D721Med (cell line): ENCODE data around the gene ZNF701.
"Not testable (repeated sequence)": the region's sequence is repeated elsewhere in the genome, so short reads cannot be mapped to it uniquely, and the experiment has no call there.

ENCODE experiments used
- DNase-seq: peaks from one replicate; pipeline ENCODE4 v3.0.0; 2011; ENCODE audit warnings: low spot score; ENCODE audit not compliant: insufficient read length
- FAIRE-seq: peaks from 2 replicates; lab custom pipeline; 2011; peaks lifted over from hg19 to GRCh38; lab: Jason Lieb, UNC
- TF ChIP-seq, protein P1 (sequence below): IDR thresholded peaks from 2 replicates; pipeline ENCODE4 v1.5.1; 2012; ENCODE audit warnings: mild to moderate bottlenecking, control low read depth; ENCODE audit not compliant: insufficient read depth; ENCODE audit errors: missing control alignments

The ZNF701 gene

DNA sequence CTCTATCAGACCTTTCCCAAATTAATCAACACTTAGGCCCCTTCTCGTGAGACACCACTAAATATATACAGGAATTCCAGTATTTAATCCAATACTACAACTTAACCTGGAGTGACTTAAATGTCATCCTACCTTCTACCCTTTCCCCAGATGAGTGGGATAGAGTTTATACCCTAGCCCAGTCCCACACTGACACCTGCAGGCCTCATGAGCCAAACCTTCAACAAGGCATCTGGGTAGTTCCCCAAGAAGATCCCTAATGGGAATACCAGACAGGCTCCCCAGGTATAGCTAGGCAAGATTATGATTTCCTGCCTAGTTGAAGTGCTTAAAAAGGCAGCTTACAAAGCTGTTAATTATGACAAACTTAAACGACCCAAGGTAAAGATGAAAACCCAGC lies 52.2 kb downstream of the ZNF701 start:
- FAIRE-seq (no peak), DNase-seq (no peak)
- TF ChIP-seq, protein P1, sequence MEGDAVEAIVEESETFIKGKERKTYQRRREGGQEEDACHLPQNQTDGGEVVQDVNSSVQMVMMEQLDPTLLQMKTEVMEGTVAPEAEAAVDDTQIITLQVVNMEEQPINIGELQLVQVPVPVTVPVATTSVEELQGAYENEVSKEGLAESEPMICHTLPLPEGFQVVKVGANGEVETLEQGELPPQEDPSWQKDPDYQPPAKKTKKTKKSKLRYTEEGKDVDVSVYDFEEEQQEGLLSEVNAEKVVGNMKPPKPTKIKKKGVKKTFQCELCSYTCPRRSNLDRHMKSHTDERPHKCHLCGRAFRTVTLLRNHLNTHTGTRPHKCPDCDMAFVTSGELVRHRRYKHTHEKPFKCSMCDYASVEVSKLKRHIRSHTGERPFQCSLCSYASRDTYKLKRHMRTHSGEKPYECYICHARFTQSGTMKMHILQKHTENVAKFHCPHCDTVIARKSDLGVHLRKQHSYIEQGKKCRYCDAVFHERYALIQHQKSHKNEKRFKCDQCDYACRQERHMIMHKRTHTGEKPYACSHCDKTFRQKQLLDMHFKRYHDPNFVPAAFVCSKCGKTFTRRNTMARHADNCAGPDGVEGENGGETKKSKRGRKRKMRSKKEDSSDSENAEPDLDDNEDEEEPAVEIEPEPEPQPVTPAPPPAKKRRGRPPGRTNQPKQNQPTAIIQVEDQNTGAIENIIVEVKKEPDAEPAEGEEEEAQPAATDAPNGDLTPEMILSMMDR, result no peak

DNA sequence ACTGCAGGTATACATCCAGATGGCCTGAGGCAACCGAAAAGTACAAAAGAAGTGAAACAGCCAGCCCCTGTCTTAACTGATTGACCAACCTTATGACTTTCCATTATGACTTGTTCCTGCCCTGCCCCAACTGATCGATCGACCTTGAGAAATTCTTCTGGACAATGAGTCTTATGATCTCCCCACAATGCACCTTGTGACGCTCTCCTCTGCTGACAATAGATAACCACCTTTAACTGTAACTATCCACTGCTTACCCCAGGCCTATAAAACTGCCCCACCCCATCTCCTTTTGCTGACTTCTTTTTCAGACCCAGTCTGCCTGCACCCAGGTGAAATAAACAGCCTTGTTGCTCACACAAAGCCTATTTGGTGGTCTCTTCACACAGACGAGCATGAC lies 56.8 kb downstream of the ZNF701 start:
- TF ChIP-seq, protein P1, result no peak
- FAIRE-seq, result no peak

DNA sequence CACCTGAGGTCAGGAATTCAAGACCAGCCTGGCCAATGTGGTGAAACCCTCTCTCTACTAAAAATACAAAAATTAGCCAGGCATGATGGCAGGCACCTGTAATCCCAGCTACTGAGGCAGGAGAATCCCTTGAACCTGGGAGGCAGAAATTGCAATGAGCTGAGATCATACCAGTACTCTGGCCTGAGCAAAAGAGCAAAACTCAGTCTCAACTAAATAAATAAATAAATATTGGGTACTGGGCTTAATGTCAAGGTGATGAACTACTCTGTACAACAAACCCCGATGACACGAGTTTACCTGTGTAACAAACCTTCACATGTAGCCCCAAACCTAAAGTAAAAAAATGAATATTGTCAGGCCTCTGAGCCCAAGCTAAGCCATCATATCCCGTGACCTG lies 57.4 kb downstream of the ZNF701 start:
- not testable (repeated sequence) for FAIRE-seq, DNase-seq

More for the DNA sequence above, 56.8 kb downstream of the ZNF701 start:
- no peak for DNase-seq

DNA sequence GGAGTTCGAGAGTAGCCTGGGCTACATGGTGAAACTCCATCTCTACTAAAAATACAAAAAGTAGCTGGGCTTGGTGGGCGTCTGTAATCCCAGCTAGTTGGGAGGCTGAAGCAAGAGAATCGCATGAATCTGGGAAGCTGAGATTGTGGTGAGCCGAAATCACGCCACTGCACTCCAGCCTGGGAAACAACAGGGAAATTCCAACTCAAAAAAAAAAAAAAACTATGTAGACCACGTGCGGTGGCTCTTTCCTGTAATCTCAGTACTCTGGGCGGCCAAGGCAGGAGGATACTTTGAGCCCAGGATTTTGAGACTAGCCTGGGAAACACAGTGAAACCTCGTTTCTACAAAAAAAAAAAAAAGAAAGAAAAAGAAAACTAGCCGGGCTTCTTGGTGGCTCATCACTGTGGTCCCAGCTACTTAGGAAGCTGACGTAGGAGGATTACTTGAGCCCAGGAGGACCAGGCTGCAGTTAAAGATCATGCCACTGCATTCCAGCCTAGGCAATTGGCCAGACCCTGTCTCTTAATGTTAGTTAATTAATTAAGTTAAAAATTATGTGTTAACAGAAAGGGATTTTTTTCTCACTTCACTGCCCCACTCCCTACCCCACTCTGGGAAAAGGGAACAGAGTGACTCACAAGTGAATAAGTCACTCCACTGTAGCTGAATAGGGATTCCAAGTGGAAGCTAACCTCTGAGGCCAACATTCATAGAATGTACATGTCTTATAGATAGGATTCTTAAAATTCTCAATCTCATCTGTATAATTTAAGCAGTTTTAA lies 65.9 kb downstream of the ZNF701 start:
- TF ChIP-seq, protein P1, result no peak
- no peak for FAIRE-seq

More for the DNA sequence above, 65.9 kb downstream of the ZNF701 start:
- no peak for DNase-seq
